Epithelial cell of esophagus (primary cell): ENCODE data around the gene RGMB.

Experiments
- DNase-seq: peaks from one replicate; pipeline ENCODE4 v3.0.0; 2010; ENCODE audit warnings: low read depth
- H3K4me3 ChIP-seq: 2 replicates; pipeline ENCODE4 v1.5.1; 2011; ENCODE audit warnings: mild to moderate bottlenecking, low read length, control low read depth
- CTCF ChIP-seq: IDR thresholded peaks from 2 replicates; pipeline ENCODE4 v1.5.1; 2011; ENCODE audit warnings: low read depth, mild to moderate bottlenecking, low read length, control low read depth, inconsistent platforms; ENCODE audit not compliant: insufficient read depth; ENCODE audit errors: missing control alignments

RGMB gene

GRCh38 chr5:98827161-98827560 lies 53.7 kb downstream of the RGMB start:
- no peak overlapping the region for H3K4me3 ChIP-seq
- TF ChIP-seq CTCF: peak; percentile 55
- DNase-seq: peak; percentile 62

GRCh38 chr5:98827588-98828284 lies 54.3 kb downstream of the RGMB start:
- DNase-seq: no peak

GRCh38 chr5:98836175-98836574 lies 62.7 kb downstream of the RGMB start:
- H3K4me3 ChIP-seq: no peak overlapping the region
- no peak for TF ChIP-seq CTCF
- peak; percentile 6 for DNase-seq

More at GRCh38 chr5:98827588-98828284, 54.3 kb downstream of the RGMB start:
- H3K4me3 ChIP-seq: no peak overlapping the region
- no peak for TF ChIP-seq CTCF

GRCh38 chr5:98839469-98840383 lies 66.3 kb downstream of the RGMB start:
- DNase-seq: peak; percentile 5
- peak; percentile 38 for TF ChIP-seq CTCF
- H3K4me3 ChIP-seq: no peak overlapping the region

- no peak for TF ChIP-seq CTCF
- no peak for DNase-seq
- no peak overlapping the region for H3K4me3 ChIP-seq
These were observed 67.5 kb downstream of the RGMB start for GRCh38 chr5:98840946-98841345.

GRCh38 chr5:98843481-98843880 lies 70.0 kb downstream of the RGMB start:
- no peak overlapping the region for H3K4me3 ChIP-seq
- DNase-seq: no peak
- TF ChIP-seq CTCF: no peak
